HEK293 (cell line): ENCODE data around the gene DDX20.

Source experiments
- CTCF ChIA-PET: fragments of 350-600 bp; formaldehyde crosslinking; extraction: SDS; loops from one replicate; lab custom pipeline; 2021; ENCODE audit warnings: antibody characterized with exemption; lab: Yijun Ruan, JAX
- POLR2A ChIA-PET: fragments of 300-600 bp; formaldehyde crosslinking; extraction: SDS; loops from one replicate; lab custom pipeline; 2020; ENCODE audit warnings: antibody characterized with exemption, inconsistent platforms; lab: Yijun Ruan, JAX
- H3K27ac ChIP-seq: fragments of 200-500 bp; sonication (Bioruptor generic); 2 replicates; pipeline ENCODE4 v1.5.1; 2014; ENCODE audit warnings: low read depth, low read length, control low read depth, inconsistent platforms; ENCODE audit errors: extremely low read depth
- H3K36me3 ChIP-seq, 2 experiments: fragments of 200-500 bp in 1 of 2; sonication (Bioruptor generic) in 1 of 2; 1 replicate in 1 of 2; 2 replicates in 1 of 2; pipeline ENCODE4 v1.5.1; 2014 to 2017; ENCODE audit warnings: inconsistent platforms in 2 of 2, low read length in 2 of 2; ENCODE audit not compliant: control insufficient read depth in 2 of 2, insufficient read depth in 1 of 2
- H3K4me1 ChIP-seq: fragments of 200-500 bp; sonication (Bioruptor generic); 2 replicates; pipeline ENCODE4 v1.5.1; 2014; ENCODE audit warnings: mild to moderate bottlenecking, low read length, inconsistent platforms; ENCODE audit not compliant: control insufficient read depth, insufficient read depth
- H3K4me3 ChIP-seq: 2 replicates; pipeline ENCODE4 v1.5.1; 2011; ENCODE audit warnings: low read depth, mild to moderate bottlenecking, control low read depth, low read length, moderate library complexity
- H3K9me3 ChIP-seq: fragments of 200-500 bp; sonication (Bioruptor generic); 2 replicates; pipeline ENCODE4 v1.5.1; 2014; ENCODE audit warnings: low read depth, low read length, inconsistent platforms; ENCODE audit not compliant: control insufficient read depth, insufficient read depth
- FEZF1 ChIP-seq: fragments of 450-650 bp; formaldehyde crosslinking; IDR thresholded peaks from 2 replicates; pipeline ENCODE4 v1.5.1; 2016; ENCODE audit warnings: missing biosample characterization, missing genetic modification characterization
- GLIS1 ChIP-seq: fragments of 450-650 bp; formaldehyde crosslinking; IDR thresholded peaks from 2 replicates; pipeline ENCODE4 v1.5.1; 2016; ENCODE audit warnings: missing biosample characterization, missing genetic modification characterization
- KLF16 ChIP-seq: fragments of 450-650 bp; formaldehyde crosslinking; IDR thresholded peaks from 2 replicates; pipeline ENCODE4 v1.5.1; 2017; ENCODE audit warnings: missing biosample characterization, missing genetic modification characterization
- KLF9 ChIP-seq: fragments of 450-650 bp; formaldehyde crosslinking; IDR thresholded peaks from 2 replicates; pipeline ENCODE4 v1.5.1; 2016; ENCODE audit warnings: missing biosample characterization, missing genetic modification characterization, low read depth
- RBAK ChIP-seq: fragments of 450-650 bp; formaldehyde crosslinking; IDR thresholded peaks from 2 replicates; pipeline ENCODE4 v1.5.1; 2016; ENCODE audit warnings: missing biosample characterization, missing genetic modification characterization
- WT1 ChIP-seq: fragments of 450-650 bp; formaldehyde crosslinking; IDR thresholded peaks from 2 replicates; pipeline ENCODE4 v1.5.1; 2016; ENCODE audit warnings: missing biosample characterization, missing genetic modification characterization
- ZIC2 ChIP-seq: fragments of 450-650 bp; formaldehyde crosslinking; IDR thresholded peaks from 2 replicates; pipeline ENCODE4 v1.5.1; 2016; ENCODE audit warnings: missing biosample characterization, missing genetic modification characterization
- ZNF10 ChIP-seq: fragments of 450-650 bp; formaldehyde crosslinking; IDR thresholded peaks from 2 replicates; pipeline ENCODE4 v1.5.1; 2017; ENCODE audit warnings: missing biosample characterization, missing genetic modification characterization
- ZNF121 ChIP-seq: fragments of 450-650 bp; formaldehyde crosslinking; IDR thresholded peaks from 2 replicates; pipeline ENCODE4 v1.5.1; 2016; ENCODE audit warnings: missing biosample characterization, missing genetic modification characterization
- ZNF138 ChIP-seq: fragments of 450-650 bp; formaldehyde crosslinking; IDR thresholded peaks from 2 replicates; pipeline ENCODE4 v1.5.1; 2016; ENCODE audit warnings: missing biosample characterization, missing genetic modification characterization, borderline replicate concordance
- ZNF16 ChIP-seq: fragments of 450-650 bp; formaldehyde crosslinking; IDR thresholded peaks from 2 replicates; pipeline ENCODE4 v1.5.1; 2016; ENCODE audit warnings: low read depth, missing biosample characterization, missing genetic modification characterization
- ZNF184 ChIP-seq: fragments of 450-650 bp; IDR thresholded peaks from 2 replicates; pipeline ENCODE4 v1.5.1; 2018; ENCODE audit warnings: missing biosample characterization, mild to moderate bottlenecking, missing genetic modification characterization
- ZNF2 ChIP-seq: fragments of 450-650 bp; formaldehyde crosslinking; IDR thresholded peaks from 2 replicates; pipeline ENCODE4 v1.5.1; 2016; ENCODE audit warnings: missing biosample characterization, missing genetic modification characterization
- ZNF24 ChIP-seq: fragments of 450-650 bp; formaldehyde crosslinking; IDR thresholded peaks from 2 replicates; pipeline ENCODE4 v1.5.1; 2016; ENCODE audit warnings: missing biosample characterization, missing genetic modification characterization
- ZNF302 ChIP-seq: fragments of 450-650 bp; formaldehyde crosslinking; IDR thresholded peaks from 2 replicates; pipeline ENCODE4 v1.5.1; 2016; ENCODE audit warnings: missing biosample characterization, missing genetic modification characterization, low read depth
- ZNF416 ChIP-seq: fragments of 450-650 bp; formaldehyde crosslinking; IDR thresholded peaks from 2 replicates; pipeline ENCODE4 v1.5.1; 2016; ENCODE audit warnings: missing biosample characterization, missing genetic modification characterization
- ZNF510 ChIP-seq: fragments of 450-650 bp; formaldehyde crosslinking; IDR thresholded peaks from 2 replicates; pipeline ENCODE4 v1.5.1; 2018; ENCODE audit warnings: mild to moderate bottlenecking, missing genetic modification characterization, missing biosample characterization; ENCODE audit not compliant: insufficient replicate concordance
- ZNF548 ChIP-seq: fragments of 450-650 bp; formaldehyde crosslinking; IDR thresholded peaks from 2 replicates; pipeline ENCODE4 v1.5.1; 2016; ENCODE audit warnings: missing biosample characterization, missing genetic modification characterization
- ZNF626 ChIP-seq: fragments of 450-650 bp; sonication (Bioruptor Pico); formaldehyde crosslinking; IDR thresholded peaks from 2 replicates; pipeline ENCODE4 v1.5.1; 2018; ENCODE audit warnings: missing biosample characterization, missing genetic modification characterization, inconsistent platforms
- ZNF768 ChIP-seq: fragments of 450-650 bp; formaldehyde crosslinking; IDR thresholded peaks from 2 replicates; pipeline ENCODE4 v1.5.1; 2018; ENCODE audit warnings: missing biosample characterization, mild to moderate bottlenecking, missing genetic modification characterization
- ZSCAN30 ChIP-seq: fragments of 450-650 bp; IDR thresholded peaks from 2 replicates; pipeline ENCODE4 v1.5.1; 2018; ENCODE audit warnings: missing biosample characterization, mild to moderate bottlenecking, missing genetic modification characterization, moderate library complexity
- TF ChIP-seq, protein P1 (sequence below): fragments of 450-650 bp; formaldehyde crosslinking; conservative IDR thresholded peaks from 2 replicates; pipeline ENCODE4 v1.5.1; 2016; ENCODE audit warnings: low read depth, missing biosample characterization, missing genetic modification characterization
- TF ChIP-seq, protein P2 (sequence below): fragments of 450-650 bp; formaldehyde crosslinking; IDR thresholded peaks from 2 replicates; pipeline ENCODE4 v1.5.0; 2017; ENCODE audit warnings: missing biosample characterization, missing genetic modification characterization, borderline replicate concordance
- TF ChIP-seq, protein P3 (sequence below): fragments of 450-650 bp; formaldehyde crosslinking; IDR thresholded peaks from 2 replicates; pipeline ENCODE4 v1.5.1; 2016; ENCODE audit warnings: missing biosample characterization, missing genetic modification characterization
- TF ChIP-seq, protein P4 (sequence below): fragments of 450-650 bp; formaldehyde crosslinking; IDR thresholded peaks from 2 replicates; pipeline ENCODE4 v1.5.1; 2016; ENCODE audit warnings: missing biosample characterization, missing genetic modification characterization
- TF ChIP-seq, protein P5 (sequence below): fragments of 450-650 bp; formaldehyde crosslinking; IDR thresholded peaks from 2 replicates; pipeline ENCODE4 v1.5.1; 2017; ENCODE audit warnings: missing biosample characterization, mild to moderate bottlenecking, missing genetic modification characterization, moderate library complexity

DDX20 gene

DNA sequence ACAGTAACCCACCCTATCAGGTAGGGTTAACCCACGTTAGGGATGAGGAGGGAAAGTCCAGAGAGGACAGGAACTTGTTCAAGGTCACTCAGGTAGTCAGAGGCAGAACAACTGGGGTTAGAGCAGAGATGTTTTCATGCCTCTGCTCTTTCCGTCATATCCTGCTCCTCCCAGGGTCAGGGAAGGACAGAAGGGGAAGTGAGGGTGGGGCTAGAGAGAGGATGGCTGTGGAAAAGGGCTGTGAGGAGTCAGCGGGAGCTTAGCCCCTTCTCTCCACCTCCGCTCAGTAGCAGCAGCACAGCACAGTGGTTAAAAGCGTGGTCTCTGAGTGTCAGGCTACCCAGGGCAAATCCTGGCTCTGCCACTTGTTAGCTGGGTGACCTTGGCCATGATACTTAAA is 36.5 kb downstream of the DDX20 start:
- POLR2A ChIA-PET: no interaction called here
- H3K36me3 ChIP-seq: no peaks in the 10 kb centered on the region
- no peak overlapping the region for H3K4me3 ChIP-seq
- H3K9me3 ChIP-seq: no peaks in the 10 kb centered on the region
- no peaks in the 10 kb centered on the region for H3K4me1 ChIP-seq
- CTCF ChIA-PET: interaction anchor here (0.9 kb wide), 1 partner anchor 822 kb away, joined by 4 read pairs; no protein-coding TSS in a partner anchor
- TF ChIP-seq ZNF121 (no peak), ZSCAN30 (tag by site-specific recombination) (no peak), ZNF548 (tag by site-specific recombination) (no peak), ZNF24 (tag by site-specific recombination) (no peak), GLIS1 (tag by site-specific recombination) (no peak), FEZF1 (tag by site-specific recombination) (no peak), KLF9 (tag by site-specific recombination) (no peak), ZNF10 (tag by site-specific recombination) (no peak), ZNF626 (tag by site-specific recombination) (no peak), KLF16 (tag by site-specific recombination) (no peak), ZNF184 (tag by site-specific recombination) (no peak), ZNF302 (tag by site-specific recombination) (no peak), ZNF510 (tag by site-specific recombination) (no peak), ZNF16 (tag by site-specific recombination) (no peak), ZNF2 (no peak)
- TF ChIP-seq, protein P1, sequence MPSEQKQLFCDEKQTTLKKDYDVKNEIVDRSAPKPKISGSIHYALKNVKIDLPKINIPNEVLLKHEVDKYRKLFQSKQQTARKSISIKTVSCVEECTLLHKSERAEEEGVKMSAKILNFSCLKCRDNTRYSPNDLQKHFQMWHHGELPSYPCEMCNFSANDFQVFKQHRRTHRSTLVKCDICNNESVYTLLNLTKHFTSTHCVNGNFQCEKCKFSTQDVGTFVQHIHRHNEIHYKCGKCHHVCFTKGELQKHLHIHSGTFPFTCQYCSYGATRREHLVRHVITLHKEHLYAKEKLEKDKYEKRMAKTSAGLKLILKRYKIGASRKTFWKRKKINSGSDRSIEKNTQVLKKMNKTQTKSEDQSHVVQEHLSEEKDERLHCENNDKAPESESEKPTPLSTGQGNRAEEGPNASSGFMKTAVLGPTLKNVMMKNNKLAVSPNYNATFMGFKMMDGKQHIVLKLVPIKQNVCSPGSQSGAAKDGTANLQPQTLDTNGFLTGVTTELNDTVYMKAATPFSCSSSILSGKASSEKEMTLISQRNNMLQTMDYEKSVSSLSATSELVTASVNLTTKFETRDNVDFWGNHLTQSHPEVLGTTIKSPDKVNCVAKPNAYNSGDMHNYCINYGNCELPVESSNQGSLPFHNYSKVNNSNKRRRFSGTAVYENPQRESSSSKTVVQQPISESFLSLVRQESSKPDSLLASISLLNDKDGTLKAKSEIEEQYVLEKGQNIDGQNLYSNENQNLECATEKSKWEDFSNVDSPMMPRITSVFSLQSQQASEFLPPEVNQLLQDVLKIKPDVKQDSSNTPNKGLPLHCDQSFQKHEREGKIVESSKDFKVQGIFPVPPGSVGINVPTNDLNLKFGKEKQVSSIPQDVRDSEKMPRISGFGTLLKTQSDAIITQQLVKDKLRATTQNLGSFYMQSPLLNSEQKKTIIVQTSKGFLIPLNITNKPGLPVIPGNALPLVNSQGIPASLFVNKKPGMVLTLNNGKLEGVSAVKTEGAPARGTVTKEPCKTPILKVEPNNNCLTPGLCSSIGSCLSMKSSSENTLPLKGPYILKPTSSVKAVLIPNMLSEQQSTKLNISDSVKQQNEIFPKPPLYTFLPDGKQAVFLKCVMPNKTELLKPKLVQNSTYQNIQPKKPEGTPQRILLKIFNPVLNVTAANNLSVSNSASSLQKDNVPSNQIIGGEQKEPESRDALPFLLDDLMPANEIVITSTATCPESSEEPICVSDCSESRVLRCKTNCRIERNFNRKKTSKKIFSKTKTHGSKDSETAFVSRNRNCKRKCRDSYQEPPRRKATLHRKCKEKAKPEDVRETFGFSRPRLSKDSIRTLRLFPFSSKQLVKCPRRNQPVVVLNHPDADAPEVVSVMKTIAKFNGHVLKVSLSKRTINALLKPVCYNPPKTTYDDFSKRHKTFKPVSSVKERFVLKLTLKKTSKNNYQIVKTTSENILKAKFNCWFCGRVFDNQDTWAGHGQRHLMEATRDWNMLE (tag by site-specific recombination): no peak
- TF ChIP-seq, protein P2, sequence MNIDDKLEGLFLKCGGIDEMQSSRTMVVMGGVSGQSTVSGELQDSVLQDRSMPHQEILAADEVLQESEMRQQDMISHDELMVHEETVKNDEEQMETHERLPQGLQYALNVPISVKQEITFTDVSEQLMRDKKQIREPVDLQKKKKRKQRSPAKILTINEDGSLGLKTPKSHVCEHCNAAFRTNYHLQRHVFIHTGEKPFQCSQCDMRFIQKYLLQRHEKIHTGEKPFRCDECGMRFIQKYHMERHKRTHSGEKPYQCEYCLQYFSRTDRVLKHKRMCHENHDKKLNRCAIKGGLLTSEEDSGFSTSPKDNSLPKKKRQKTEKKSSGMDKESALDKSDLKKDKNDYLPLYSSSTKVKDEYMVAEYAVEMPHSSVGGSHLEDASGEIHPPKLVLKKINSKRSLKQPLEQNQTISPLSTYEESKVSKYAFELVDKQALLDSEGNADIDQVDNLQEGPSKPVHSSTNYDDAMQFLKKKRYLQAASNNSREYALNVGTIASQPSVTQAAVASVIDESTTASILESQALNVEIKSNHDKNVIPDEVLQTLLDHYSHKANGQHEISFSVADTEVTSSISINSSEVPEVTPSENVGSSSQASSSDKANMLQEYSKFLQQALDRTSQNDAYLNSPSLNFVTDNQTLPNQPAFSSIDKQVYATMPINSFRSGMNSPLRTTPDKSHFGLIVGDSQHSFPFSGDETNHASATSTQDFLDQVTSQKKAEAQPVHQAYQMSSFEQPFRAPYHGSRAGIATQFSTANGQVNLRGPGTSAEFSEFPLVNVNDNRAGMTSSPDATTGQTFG (tag by site-specific recombination): no peak
- TF ChIP-seq, protein P3, sequence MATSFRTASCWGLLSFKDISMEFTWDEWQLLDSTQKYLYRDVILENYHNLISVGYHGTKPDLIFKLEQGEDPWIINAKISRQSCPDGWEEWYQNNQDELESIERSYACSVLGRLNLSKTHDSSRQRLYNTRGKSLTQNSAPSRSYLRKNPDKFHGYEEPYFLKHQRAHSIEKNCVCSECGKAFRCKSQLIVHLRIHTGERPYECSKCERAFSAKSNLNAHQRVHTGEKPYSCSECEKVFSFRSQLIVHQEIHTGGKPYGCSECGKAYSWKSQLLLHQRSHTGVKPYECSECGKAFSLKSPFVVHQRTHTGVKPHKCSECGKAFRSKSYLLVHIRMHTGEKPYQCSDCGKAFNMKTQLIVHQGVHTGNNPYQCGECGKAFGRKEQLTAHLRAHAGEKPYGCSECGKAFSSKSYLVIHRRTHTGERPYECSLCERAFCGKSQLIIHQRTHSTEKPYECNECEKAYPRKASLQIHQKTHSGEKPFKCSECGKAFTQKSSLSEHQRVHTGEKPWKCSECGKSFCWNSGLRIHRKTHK: no peak
- no peak overlapping the region for H3K27ac ChIP-seq

DNA sequence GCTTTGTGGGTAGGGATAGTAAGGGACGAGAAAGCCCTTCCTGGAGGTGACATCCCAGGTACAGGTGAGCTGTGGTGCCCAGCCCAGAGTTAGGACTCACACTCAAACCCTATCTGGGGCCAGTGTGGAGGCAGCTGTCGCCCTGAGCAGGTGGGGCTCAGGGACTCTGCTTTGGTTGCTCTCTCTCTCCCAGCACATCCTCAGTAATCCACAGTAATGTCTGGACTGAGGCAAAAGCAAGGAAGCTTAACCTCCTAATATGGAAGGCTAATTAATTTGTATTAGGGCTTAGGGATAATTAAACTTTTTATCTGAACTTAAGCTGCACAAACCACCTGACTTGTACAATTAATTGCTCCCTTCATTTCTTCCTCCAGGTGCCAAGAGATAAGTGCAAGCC is 38.2 kb downstream of the DDX20 start:
- H3K4me1 ChIP-seq: no peaks in the 10 kb centered on the region
- H3K27ac ChIP-seq: no peak overlapping the region
- no peak overlapping the region for H3K4me3 ChIP-seq
- ChIA-PET POLR2A (no interaction called here), CTCF (no interaction called here)
- no peaks in the 10 kb centered on the region for H3K9me3 ChIP-seq
- no peaks in the 10 kb centered on the region for H3K36me3 ChIP-seq
- TF ChIP-seq ZNF138 (tag by site-specific recombination) (no peak), ZNF768 (tag by site-specific recombination) (no peak), RBAK (no peak), WT1 (tag by site-specific recombination) (no peak), ZIC2 (tag by site-specific recombination) (no peak), ZNF416 (no peak)
- TF ChIP-seq, protein P4, sequence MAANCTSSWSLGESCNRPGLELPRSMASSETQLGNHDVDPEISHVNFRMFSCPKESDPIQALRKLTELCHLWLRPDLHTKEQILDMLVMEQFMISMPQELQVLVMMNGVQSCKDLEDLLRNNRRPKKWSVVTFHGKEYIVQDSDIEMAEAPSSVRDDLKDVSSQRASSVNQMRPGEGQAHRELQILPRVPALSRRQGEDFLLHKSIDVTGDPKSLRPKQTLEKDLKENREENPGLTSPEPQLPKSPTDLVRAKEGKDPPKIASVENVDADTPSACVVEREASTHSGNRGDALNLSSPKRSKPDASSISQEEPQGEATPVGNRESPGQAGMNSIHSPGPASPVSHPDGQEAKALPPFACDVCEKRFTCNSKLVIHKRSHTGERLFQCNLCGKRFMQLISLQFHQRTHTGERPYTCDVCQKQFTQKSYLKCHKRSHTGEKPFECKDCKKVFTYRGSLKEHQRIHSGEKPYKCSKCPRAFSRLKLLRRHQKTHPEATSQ (tag by site-specific recombination): no peak
- TF ChIP-seq, protein P5, sequence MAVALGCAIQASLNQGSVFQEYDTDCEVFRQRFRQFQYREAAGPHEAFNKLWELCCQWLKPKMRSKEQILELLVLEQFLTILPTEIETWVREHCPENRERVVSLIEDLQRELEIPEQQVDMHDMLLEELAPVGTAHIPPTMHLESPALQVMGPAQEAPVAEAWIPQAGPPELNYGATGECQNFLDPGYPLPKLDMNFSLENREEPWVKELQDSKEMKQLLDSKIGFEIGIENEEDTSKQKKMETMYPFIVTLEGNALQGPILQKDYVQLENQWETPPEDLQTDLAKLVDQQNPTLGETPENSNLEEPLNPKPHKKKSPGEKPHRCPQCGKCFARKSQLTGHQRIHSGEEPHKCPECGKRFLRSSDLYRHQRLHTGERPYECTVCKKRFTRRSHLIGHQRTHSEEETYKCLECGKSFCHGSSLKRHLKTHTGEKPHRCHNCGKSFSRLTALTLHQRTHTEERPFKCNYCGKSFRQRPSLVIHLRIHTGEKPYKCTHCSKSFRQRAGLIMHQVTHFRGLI (tag by site-specific recombination): no peak
